GM12865 (cell line): ENCODE data around the gene HHLA2.

Source experiments
- DNase-seq: peaks from one replicate; pipeline ENCODE4 v3.0.0; 2010; ENCODE audit warnings: low read depth
- H3K4me3 ChIP-seq: 2 replicates; pipeline ENCODE4 v1.5.1; 2011; ENCODE audit warnings: mild to moderate bottlenecking, low read depth, low read length, control low read depth
- TF ChIP-seq, protein P1 (sequence below): IDR thresholded peaks from 2 replicates; pipeline ENCODE4 v1.5.1; 2011; ENCODE audit warnings: low read length, control low read depth, low read depth, inconsistent platforms; ENCODE audit not compliant: insufficient read depth; ENCODE audit errors: missing control alignments

The HHLA2 gene

GRCh38 chr3:108338901-108339545 lies 42.7 kb downstream of the HHLA2 start:
- TF ChIP-seq, protein P1, sequence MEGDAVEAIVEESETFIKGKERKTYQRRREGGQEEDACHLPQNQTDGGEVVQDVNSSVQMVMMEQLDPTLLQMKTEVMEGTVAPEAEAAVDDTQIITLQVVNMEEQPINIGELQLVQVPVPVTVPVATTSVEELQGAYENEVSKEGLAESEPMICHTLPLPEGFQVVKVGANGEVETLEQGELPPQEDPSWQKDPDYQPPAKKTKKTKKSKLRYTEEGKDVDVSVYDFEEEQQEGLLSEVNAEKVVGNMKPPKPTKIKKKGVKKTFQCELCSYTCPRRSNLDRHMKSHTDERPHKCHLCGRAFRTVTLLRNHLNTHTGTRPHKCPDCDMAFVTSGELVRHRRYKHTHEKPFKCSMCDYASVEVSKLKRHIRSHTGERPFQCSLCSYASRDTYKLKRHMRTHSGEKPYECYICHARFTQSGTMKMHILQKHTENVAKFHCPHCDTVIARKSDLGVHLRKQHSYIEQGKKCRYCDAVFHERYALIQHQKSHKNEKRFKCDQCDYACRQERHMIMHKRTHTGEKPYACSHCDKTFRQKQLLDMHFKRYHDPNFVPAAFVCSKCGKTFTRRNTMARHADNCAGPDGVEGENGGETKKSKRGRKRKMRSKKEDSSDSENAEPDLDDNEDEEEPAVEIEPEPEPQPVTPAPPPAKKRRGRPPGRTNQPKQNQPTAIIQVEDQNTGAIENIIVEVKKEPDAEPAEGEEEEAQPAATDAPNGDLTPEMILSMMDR: no peak
- no peak for DNase-seq
- no peak overlapping the region for H3K4me3 ChIP-seq

- no peak for DNase-seq
- TF ChIP-seq, protein P1: no peak
- H3K4me3 ChIP-seq: no peak overlapping the region
Measured at GRCh38 chr3:108341911-108342310, 45.6 kb downstream of the HHLA2 start.

- peak; percentile 56 for DNase-seq
- TF ChIP-seq, protein P1: no peak
- no peak overlapping the region for H3K4me3 ChIP-seq
Measured at GRCh38 chr3:108342837-108343486, 46.6 kb downstream of the HHLA2 start.

DNA sequence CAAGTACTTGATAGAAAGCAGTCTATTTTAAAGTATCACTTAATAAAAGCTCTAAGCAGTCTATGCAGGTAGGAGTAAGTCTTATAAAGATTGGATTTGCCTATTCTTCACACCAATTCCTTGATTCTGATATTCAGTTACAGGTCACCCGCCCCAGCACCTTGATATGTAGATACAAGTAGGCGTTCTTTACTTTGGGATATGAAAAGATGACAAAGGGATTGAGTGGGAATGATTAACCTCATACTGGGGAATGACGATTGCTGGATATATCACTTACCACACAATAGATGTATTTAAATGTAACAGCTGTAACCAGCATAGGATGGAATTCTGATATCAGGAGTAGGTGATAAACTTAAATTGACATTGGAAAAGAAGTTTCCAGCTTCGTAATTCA lies 47.1 kb downstream of the HHLA2 start:
- no peak overlapping the region for H3K4me3 ChIP-seq
- DNase-seq: no peak
- TF ChIP-seq, protein P1: no peak

- no peak for DNase-seq
- TF ChIP-seq, protein P1: no peak
- H3K4me3 ChIP-seq: no peak overlapping the region
Measured at GRCh38 chr3:108345492-108346205, 49.3 kb downstream of the HHLA2 start.

- TF ChIP-seq, protein P1: no peak
- DNase-seq: no peak
- no peak overlapping the region for H3K4me3 ChIP-seq
Measured at GRCh38 chr3:108346301-108347227, 50.2 kb downstream of the HHLA2 start.
